Activated naive CD4-positive, alpha-beta T cell treated with anti-CD3 and anti-CD28 coated beads for 36 hours (primary cell): ENCODE measurements around the gene STH. TPM values are rescaled to one million over a fixed set of nuclear protein-coding genes. Genes with fewer than 3 reads are reported as not detected.

ENCODE experiments used
- CTCF ChIA-PET: fragments of 350-600 bp; sonication (Branson Sonifier 250); formaldehyde crosslinking; loops from one replicate; lab custom pipeline; 2021; ENCODE audit warnings: antibody characterized with exemption; lab: Charles Lee
- DNase-seq: peaks from one replicate; pipeline ENCODE4 v3.0.0-alpha.2; 2020
- H3K27ac Mint-ChIP-seq: one replicate; pipeline ENCODE4 v1.8.0; 2021; ENCODE audit warnings: mild to moderate bottlenecking, mixed read lengths
- H3K27me3 Mint-ChIP-seq: one replicate; pipeline ENCODE4 v1.8.0; 2021; ENCODE audit warnings: low read depth, mixed read lengths
- H3K36me3 Mint-ChIP-seq: one replicate; pipeline ENCODE4 v1.8.0; 2021; ENCODE audit warnings: low read depth, mixed read lengths
- H3K4me1 Mint-ChIP-seq: one replicate; pipeline ENCODE4 v1.8.0; 2021; ENCODE audit warnings: low read depth, mixed read lengths
- H3K4me3 Mint-ChIP-seq: one replicate; pipeline ENCODE4 v1.8.0; 2021; ENCODE audit warnings: mild to moderate bottlenecking, moderate library complexity, mixed read lengths
- H3K9me3 Mint-ChIP-seq: one replicate; pipeline ENCODE4 v1.8.0; 2021; ENCODE audit warnings: mixed read lengths
- intact Hi-C: fragments of 100-400 bp; cut with micrococcal nuclease; formaldehyde crosslinking; loops from one replicate; pipeline ENCODE4 v1.15.1; 2023
- total RNA-seq, 2 experiments: library from RNA; stranded (reverse); gene quantifications; one replicate each; pipeline ENCODE4 v1.2.3, GENCODE V29; 2021

Gene STH
- total RNA-seq, 2 experiments from 2014 or later, result not detected

- H3K4me1 Mint-ChIP-seq, result no peaks in the 10 kb centered on the region
- H3K9me3 Mint-ChIP-seq, result no peaks in the 10 kb centered on the region
- H3K36me3 Mint-ChIP-seq, result no peaks in the 10 kb centered on the region
- no peak for DNase-seq
- no peaks in the 10 kb centered on the region for H3K27me3 Mint-ChIP-seq
- H3K4me3 Mint-ChIP-seq, result no peak overlapping the region
- intact Hi-C loops, result no loop called here
- H3K27ac Mint-ChIP-seq, result no peak overlapping the region
- CTCF ChIA-PET, result no interaction called here
These were observed 6.9 kb upstream of the STH start for GRCh38 chr17:45992175-45992574.

GRCh38 chr17:45992904-45993303 lies 6.1 kb upstream of the STH start:
- Mint-ChIP-seq H3K4me3 (no peak overlapping the region), H3K27ac (no peak overlapping the region), H3K9me3 (no peaks in the 10 kb centered on the region), H3K36me3 (no peaks in the 10 kb centered on the region), H3K4me1 (no peaks in the 10 kb centered on the region), H3K27me3 (no peaks in the 10 kb centered on the region)
- CTCF ChIA-PET, result no interaction called here
- intact Hi-C loops, result no loop called here
- DNase-seq, result no peak

DNA sequence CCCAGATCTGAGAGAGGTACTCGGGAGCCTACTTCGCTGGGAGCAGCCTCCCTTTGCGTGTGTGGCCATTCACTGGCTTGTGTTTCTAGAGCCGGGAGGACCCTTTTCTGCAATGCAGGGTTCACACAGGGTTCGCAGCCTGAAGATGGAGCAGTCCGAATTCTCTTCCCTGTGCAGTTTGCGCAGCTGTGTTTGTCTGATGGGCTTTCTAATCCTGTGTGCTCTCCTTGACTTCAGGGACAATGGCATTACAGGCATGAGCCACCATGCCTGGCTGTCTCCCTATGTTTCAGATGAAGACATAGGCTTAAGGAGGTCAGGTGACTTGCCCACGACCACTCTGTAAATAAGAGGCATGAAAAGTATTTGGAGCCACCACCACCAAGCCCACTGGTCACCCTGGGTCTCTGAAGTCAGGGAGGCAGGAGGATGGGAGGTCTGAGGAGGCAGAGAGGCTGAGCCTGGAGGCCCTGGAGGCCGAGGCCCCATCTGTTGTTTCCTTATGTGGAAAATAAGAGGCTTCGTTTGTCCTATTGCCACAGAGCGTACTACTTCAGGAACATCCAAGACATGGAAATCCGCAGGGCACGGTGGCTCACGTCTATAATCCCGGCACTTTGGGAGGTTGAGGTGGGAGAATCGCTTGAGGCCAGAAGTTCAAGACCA lies 5.0 kb upstream of the STH start:
- H3K27ac Mint-ChIP-seq, result no peak overlapping the region
- CTCF ChIA-PET, result no interaction called here
- intact Hi-C loops, result no loop called here
- DNase-seq, result no peak
- no peaks in the 10 kb centered on the region for H3K27me3 Mint-ChIP-seq
- H3K4me3 Mint-ChIP-seq, result no peak overlapping the region
- no peaks in the 10 kb centered on the region for H3K4me1 Mint-ChIP-seq
- no peaks in the 10 kb centered on the region for H3K36me3 Mint-ChIP-seq
- no peaks in the 10 kb centered on the region for H3K9me3 Mint-ChIP-seq

GRCh38 chr17:45994987-45995386 lies 4.1 kb upstream of the STH start:
- H3K27me3 Mint-ChIP-seq, result no peaks in the 10 kb centered on the region

GRCh38 chr17:45995627-45996270 lies 3.3 kb upstream of the STH start:
- no peaks in the 10 kb centered on the region for H3K9me3 Mint-ChIP-seq
- CTCF ChIA-PET, result interaction anchor here (0.6 to 0.9 kb wide), 2 partner anchors 116 to 217 kb away, joined by 3 read pairs; no protein-coding TSS in a partner anchor
- intact Hi-C loops, result no loop called here
- no peak overlapping the region for H3K4me3 Mint-ChIP-seq
- no peaks in the 10 kb centered on the region for H3K27me3 Mint-ChIP-seq
- H3K4me1 Mint-ChIP-seq, result no peaks in the 10 kb centered on the region
- no peaks in the 10 kb centered on the region for H3K36me3 Mint-ChIP-seq
- H3K27ac Mint-ChIP-seq, result no peak overlapping the region
- DNase-seq, result no peak

More at GRCh38 chr17:45994987-45995386, 4.1 kb upstream of the STH start:
- DNase-seq, result no peak
- intact Hi-C loops, result no loop called here
- Mint-ChIP-seq H3K36me3 (no peaks in the 10 kb centered on the region), H3K27ac (no peak overlapping the region), H3K9me3 (no peaks in the 10 kb centered on the region), H3K4me1 (no peaks in the 10 kb centered on the region), H3K4me3 (no peak overlapping the region)
- CTCF ChIA-PET, result interaction anchor here (0.6 to 0.9 kb wide), 2 partner anchors 116 to 218 kb away, joined by 3 read pairs; no protein-coding TSS in a partner anchor

- CTCF ChIA-PET, result no interaction called here
- no peaks in the 10 kb centered on the region for H3K36me3 Mint-ChIP-seq
- no peaks in the 10 kb centered on the region for H3K4me1 Mint-ChIP-seq
- intact Hi-C loops, result no loop called here
- no peak overlapping the region for H3K27ac Mint-ChIP-seq
- no peaks in the 10 kb centered on the region for H3K27me3 Mint-ChIP-seq
- DNase-seq, result no peak
- no peak overlapping the region for H3K4me3 Mint-ChIP-seq
- no peaks in the 10 kb centered on the region for H3K9me3 Mint-ChIP-seq
These were observed 2.6 kb upstream of the STH start for GRCh38 chr17:45996282-45996937.

- Mint-ChIP-seq H3K27ac (no peak overlapping the region), H3K27me3 (no peaks in the 10 kb centered on the region), H3K36me3 (no peaks in the 10 kb centered on the region), H3K4me3 (no peak overlapping the region), H3K4me1 (no peaks in the 10 kb centered on the region), H3K9me3 (no peaks in the 10 kb centered on the region)
- intact Hi-C loops, result no loop called here
- CTCF ChIA-PET, result interaction anchor here (0.6 to 1.1 kb wide), 2 partner anchors 49 to 55 kb away, joined by 3 to 4 read pairs; no protein-coding TSS in a partner anchor
- no peak for DNase-seq
These were observed 1.9 kb upstream of the STH start for GRCh38 chr17:45997166-45997565.

GRCh38 chr17:45997624-45998023 lies 1.4 kb upstream of the STH start:
- H3K36me3 Mint-ChIP-seq, result no peaks in the 10 kb centered on the region
- CTCF ChIA-PET, result interaction anchor here (1.1 kb wide), 1 partner anchor 49 kb away, joined by 4 read pairs; no protein-coding TSS in a partner anchor
- intact Hi-C loops, result no loop called here
- H3K27me3 Mint-ChIP-seq, result no peaks in the 10 kb centered on the region
- no peaks in the 10 kb centered on the region for H3K4me1 Mint-ChIP-seq
- H3K4me3 Mint-ChIP-seq, result no peak overlapping the region
- no peaks in the 10 kb centered on the region for H3K9me3 Mint-ChIP-seq
- H3K27ac Mint-ChIP-seq, result no peak overlapping the region
- no peak for DNase-seq

DNA sequence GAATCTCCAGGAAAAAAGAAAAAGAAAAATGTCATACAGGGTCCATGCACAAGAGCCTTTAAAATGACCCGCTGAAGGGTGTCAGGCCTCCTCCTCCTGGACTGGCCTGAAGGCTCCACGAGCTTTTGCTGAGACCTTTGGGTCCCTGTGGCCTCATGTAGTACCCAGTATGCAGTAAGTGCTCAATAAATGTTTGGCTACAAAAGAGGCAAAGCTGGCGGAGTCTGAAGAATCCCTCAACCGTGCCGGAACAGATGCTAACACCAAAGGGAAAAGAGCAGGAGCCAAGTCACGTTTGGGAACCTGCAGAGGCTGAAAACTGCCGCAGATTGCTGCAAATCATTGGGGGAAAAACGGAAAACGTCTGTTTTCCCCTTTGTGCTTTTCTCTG lies 845 bp downstream of the STH start:
- no peaks in the 10 kb centered on the region for H3K4me1 Mint-ChIP-seq
- no peaks in the 10 kb centered on the region for H3K9me3 Mint-ChIP-seq
- H3K27me3 Mint-ChIP-seq, result no peaks in the 10 kb centered on the region
- no peak overlapping the region for H3K4me3 Mint-ChIP-seq
- DNase-seq, result no peak
- no peak overlapping the region for H3K27ac Mint-ChIP-seq
- CTCF ChIA-PET, result interaction anchor here (2.1 kb wide), 1 partner anchor 213 kb away, joined by 6 read pairs; no protein-coding TSS in a partner anchor
- intact Hi-C loops, result no loop called here
- no peaks in the 10 kb centered on the region for H3K36me3 Mint-ChIP-seq

- DNase-seq, result no peak
- no peak overlapping the region for H3K4me3 Mint-ChIP-seq
- no peaks in the 10 kb centered on the region for H3K27me3 Mint-ChIP-seq
- no peaks in the 10 kb centered on the region for H3K36me3 Mint-ChIP-seq
- no peak overlapping the region for H3K27ac Mint-ChIP-seq
- no peaks in the 10 kb centered on the region for H3K9me3 Mint-ChIP-seq
- no peaks in the 10 kb centered on the region for H3K4me1 Mint-ChIP-seq
- intact Hi-C loops, result no loop called here
- CTCF ChIA-PET, result interaction anchor here (2.1 kb wide), 1 partner anchor 213 kb away, joined by 6 read pairs; no protein-coding TSS in a partner anchor
These were observed 1.2 kb downstream of the STH start for GRCh38 chr17:46000292-46000691.

DNA sequence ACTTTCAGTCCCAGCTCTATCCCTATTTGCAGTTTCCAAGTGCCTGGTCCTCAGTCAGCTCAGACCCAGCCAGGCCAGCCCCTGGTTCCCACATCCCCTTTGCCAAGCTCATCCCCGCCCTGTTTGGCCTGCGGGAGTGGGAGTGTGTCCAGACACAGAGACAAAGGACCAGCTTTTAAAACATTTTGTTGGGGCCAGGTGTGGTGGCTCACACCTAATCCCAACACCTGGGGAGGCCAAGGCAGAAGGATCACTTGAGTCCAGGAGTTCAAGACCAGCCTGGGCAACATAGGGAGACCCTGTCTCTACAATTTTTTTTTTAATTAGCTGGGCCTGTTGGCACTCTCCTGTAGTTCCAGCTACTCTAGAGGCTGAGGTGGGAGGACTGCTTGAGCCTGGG lies 1.7 kb downstream of the STH start:
- H3K4me1 Mint-ChIP-seq, result no peaks in the 10 kb centered on the region

More for the DNA sequence above, 1.7 kb downstream of the STH start:
- H3K4me3 Mint-ChIP-seq, result no peak overlapping the region
- H3K27me3 Mint-ChIP-seq, result no peaks in the 10 kb centered on the region
- intact Hi-C loops, result no loop called here
- no peaks in the 10 kb centered on the region for H3K9me3 Mint-ChIP-seq
- H3K27ac Mint-ChIP-seq, result no peak overlapping the region
- no peaks in the 10 kb centered on the region for H3K36me3 Mint-ChIP-seq
- CTCF ChIA-PET, result interaction anchor here (1.3 to 2.1 kb wide), 3 partner anchors 11 to 212 kb away, joined by 5 to 6 read pairs (median 6); no protein-coding TSS in a partner anchor
- no peak for DNase-seq
